Measurements from ENCODE around the gene UCHL5.
A peak's percentile ranks its signal among the peaks of the same experiment; 100 is the strongest.

Gene UCHL5, protein sequence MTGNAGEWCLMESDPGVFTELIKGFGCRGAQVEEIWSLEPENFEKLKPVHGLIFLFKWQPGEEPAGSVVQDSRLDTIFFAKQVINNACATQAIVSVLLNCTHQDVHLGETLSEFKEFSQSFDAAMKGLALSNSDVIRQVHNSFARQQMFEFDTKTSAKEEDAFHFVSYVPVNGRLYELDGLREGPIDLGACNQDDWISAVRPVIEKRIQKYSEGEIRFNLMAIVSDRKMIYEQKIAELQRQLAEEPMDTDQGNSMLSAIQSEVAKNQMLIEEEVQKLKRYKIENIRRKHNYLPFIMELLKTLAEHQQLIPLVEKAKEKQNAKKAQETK

GRCh38 chr1:193059282-193060114 lies at the start of gene UCHL5, which contains the start of gene RO60:
TSS of gene UCHL5 (minus strand) at chr1:193059360. CDS start at chr1:193059260, 100 bp downstream.
TSS of gene RO60 (plus strand) at chr1:193059612. CDS start at chr1:193069055, 9,443 bp downstream.
- DNase-seq = peak; percentile 80 to 95

GRCh38 chr1:193108471-193108870 lies 49.3 kb upstream of the UCHL5 start:
- no peak for DNase-seq

DNA sequence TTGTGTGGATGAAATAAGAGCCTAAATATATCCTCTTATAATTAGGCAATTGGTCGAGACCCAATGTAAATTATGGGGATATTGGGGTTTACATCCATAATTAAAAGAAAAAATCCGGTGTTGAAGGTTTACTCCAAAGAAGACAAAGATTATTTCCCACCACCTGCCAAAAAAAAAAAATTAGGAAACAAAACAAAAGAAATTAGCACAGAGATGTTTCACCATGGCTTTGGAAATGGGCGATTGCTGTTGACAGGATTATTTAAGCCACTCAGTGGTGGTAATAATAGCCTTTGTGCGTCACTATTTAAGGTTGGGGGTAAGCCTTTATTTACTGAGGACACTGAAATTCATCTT lies 46.6 kb upstream of the UCHL5 start:
- DNase-seq = no peak

GRCh38 chr1:193104907-193105820 lies 46.0 kb upstream of the UCHL5 start, which contains the start of gene GLRX2:
TSS of gene GLRX2 (minus strand) at chr1:193105414. CDS start at chr1:193105382, 32 bp downstream.
- peak; percentile 62 to 72 for DNase-seq

DNA sequence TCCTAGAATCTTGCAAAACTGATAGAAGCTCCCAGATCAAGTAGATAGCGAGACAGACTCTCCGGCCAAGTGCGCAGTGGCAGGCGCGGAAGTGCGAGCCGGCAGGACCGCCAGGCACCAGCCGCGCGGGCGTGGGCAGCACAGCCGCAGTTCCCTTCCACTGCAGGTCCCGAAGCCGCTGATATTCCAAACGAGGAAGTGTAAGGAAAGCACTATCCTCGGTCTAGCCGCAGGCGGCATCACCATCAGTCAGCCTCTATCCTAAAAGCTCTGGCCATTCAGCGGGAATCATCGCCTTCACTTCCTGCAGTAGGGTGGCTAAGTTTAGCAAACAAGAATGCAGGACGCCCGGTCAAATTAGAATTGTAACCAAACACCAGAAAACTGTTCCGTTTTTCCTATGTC lies 45.3 kb upstream of the UCHL5 start:
- DNase-seq = peak in 1 of 2 donors; percentile 42

DNA sequence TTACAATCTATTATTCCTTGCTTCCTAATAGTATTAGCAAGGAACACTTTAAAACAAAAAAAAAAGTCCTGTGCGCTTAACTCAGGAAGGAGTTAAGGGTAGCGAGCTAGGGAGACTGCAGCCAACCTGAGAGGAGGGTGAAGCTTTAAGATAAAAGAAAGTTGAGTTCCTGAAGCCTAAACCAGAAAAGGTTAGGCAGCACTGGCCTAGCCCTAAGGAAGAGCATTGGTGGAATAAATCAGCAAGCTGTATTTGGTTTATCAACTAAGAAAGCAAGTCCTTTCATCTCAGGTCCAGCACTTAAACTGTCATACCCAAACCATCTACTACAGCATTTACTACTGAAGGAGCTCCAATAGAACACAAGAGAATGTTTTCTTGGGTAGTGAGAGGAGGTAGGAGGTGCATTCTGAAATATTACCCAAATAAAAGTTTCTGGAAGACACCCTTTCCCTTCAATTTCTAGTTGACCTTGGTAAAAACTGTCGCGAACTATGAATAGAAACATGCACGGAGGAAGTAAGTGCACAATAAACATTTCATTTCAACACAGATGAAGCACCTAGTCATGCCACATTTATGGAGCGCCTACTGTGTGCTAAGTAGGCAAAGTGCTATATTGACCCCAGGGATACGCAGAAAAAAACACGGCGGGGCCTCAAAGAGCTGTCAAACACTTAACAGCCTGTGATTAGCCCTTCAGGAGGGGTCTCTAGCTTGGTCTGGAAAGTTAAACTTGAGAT lies 44.8 kb upstream of the UCHL5 start:
- DNase-seq = no peak

- no peak for DNase-seq
These were observed 43.5 kb upstream of the UCHL5 start for GRCh38 chr1:193102662-193103061.

DNA sequence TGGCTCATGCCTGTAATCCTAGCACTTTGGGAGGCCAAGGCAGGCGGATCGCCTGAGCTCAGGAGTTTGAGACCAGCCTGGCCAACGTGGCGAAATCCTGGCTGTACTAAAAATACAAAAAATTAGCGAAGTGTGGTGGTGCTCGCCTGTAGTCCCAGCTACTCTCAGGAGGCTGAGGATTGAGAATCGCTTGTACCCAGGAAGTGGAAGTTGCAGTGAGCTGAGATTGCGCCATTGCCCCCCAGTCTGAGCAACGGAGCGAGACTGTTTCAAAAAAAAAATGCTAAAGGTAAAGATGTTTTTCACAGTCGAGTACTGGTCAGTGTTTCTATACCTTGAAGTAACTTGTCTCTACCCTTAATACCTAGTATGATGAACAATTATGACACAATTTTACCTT lies 35.0 kb upstream of the UCHL5 start:
- no peak for DNase-seq

DNA sequence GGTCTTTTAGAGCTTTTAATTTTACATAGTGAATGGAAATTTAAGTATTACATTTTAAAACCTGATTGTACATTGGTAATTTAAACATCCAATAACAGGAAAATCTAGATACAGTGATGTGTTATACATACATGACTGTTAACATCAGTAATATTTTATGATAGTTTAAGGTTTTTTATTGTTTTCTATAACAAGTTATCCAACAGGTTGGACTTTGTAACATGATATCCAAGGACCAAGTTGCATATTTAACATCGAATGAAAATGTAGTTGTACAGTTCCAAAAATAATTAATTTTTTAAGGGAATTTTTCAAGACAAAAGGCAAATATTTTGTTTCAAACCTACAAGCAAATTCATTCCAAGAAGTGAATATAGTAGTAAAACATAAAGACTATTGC lies 31.7 kb upstream of the UCHL5 start:
- no peak for DNase-seq

- no peak for DNase-seq
These were observed 28.7 kb upstream of the UCHL5 start for GRCh38 chr1:193087893-193088292.

DNA sequence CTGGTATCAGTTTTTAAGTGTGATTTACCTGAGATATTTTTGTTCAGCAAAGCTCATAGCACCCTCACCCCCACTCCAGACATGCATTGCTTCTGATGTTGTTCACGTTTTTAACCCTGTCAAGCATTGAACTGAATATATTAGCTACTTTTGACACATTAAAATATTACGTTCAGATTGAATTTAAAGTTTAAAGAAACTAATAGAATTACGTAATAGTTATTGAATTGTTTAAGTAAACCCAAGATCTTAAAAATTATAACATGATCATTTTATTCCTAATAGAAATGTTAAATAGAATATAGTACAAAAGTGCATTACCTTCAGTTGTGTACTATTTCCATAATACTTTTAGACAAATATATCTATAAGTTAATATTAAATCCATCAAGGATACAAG lies 27.2 kb upstream of the UCHL5 start:
- DNase-seq = no peak

- DNase-seq = no peak
These were observed 26.1 kb upstream of the UCHL5 start for GRCh38 chr1:193085263-193085662.

DNA sequence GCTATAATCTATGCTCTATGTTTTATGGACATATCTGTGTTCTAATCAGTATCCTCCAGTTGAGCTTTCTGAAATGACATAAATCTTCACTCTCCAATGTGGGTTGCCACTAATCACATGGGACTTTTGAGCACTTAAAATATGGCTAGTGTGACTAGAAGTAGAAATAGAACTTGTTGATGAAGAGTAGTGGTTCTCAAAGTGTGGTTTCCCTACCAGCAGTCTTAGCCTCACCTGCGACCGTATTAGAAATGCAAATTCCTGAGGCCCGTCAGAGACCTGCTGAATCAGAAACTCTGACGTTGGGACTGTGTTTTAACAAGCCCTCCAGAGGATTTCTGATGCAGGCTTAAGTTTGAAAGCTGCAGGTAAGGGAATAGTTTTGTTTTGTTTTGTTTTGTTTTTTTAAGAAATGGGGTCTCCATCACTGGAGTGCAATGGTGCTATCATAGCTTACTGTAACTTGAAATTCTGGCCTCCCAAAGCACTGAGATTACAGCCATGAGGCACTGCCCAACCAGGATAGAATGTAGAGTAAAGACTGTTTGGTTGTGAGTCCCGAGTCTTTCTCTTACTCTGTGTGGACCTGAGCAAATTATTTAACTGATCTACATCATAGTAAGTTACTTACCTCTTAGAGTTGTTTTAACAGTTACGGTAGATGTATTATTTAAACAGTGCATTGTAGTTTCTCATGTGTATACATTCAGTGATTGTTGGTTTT lies 24.4 kb upstream of the UCHL5 start:
- DNase-seq = no peak

GRCh38 chr1:193079187-193079586 lies 20.0 kb upstream of the UCHL5 start:
- DNase-seq = no peak

DNA sequence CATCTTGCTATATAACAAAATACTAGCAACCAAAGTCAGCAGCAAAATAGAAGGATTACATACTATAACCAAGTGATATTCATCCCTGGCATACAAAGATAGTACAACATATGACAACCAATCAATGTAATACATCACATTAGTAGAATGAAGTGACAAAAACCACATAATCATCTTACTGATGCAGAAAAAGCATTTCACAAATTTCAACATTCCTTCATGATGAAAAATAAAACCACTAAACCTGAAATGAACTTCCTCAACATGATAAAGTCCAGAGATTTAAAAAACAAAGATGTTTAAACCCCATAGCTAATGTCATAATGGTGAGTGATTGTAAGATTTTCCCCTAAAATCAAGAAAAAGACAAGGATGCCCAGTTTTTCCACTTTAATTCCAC lies 18.8 kb upstream of the UCHL5 start:
- DNase-seq = no peak

DNA sequence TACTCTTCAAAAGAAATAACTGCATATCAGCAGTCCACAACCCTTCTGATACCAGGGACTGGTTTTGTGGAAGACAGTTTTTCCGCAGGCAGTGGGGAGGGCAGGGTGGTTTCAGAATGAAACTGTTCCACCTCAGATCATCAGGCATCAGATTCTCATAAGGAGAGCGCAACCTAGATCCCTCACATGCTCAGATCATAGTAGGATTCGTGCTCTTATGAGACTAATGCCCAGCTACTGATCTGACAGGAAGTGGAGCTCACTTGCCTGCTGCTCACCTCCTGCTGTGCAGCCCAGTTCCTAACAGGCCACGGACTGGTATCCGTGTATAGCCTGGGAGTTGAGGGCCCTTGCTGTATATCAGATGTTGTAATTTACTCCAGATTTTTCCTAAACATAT lies 11.8 kb upstream of the UCHL5 start:
- no peak for DNase-seq

DNA sequence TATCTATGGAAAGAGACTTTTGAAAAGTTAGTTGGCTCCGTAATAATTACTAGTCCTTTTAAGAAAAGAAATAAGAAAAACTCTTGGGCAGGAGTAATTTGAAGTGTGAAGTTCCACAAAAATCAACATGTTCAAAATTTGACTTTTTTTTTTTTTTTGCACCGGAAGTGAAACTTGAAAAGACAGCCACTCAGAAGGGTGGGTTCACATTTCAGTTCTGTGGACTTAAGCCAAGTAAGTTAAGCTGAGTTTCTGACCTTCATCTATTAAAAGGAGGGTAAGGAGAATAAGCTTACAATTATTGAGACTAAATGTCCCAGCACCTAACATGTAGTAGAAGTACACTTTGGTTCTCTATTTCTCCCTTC lies 11.2 kb upstream of the UCHL5 start:
- DNase-seq = no peak

- no peak for DNase-seq
These were observed 10.7 kb upstream of the UCHL5 start for GRCh38 chr1:193069748-193070385.

DNA sequence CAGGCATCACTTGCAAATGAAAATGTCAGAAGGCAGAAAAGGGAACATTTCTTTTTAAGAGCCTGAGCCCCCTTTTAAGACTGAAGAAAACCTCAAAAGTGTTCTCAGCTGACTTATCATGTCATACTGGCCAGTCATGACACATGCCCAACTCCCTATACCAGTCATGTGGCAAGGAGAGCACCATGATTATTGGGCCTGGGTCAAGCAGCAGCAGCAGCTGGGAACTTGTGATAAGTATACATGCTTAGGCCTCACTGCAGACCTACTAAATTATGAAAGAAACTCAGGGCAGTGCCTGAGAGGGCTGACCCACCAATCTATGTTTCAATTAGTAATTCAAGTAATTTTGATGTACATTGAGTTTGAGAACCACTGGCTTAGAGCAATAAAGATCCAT lies 8.9 kb upstream of the UCHL5 start:
- DNase-seq = no peak

DNA sequence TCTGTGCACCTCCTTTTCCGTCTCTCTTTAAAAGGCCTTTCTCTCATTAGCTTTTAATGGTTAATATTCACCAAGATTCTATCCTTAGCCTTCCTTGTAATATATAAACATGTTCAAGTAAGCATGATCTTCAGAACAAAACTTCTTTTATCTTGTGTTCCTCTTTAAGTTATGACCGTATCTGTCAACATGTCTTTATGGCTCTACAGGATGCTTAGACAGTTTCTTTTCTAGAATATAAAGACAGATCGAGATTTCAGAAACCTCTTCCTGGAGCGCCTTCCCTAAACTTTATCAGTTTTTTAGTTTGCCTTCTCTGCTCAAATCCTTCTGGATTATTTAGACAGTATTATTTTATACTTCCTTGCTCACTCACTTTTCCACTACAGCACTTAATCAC lies 7.4 kb upstream of the UCHL5 start:
- no peak for DNase-seq

DNA sequence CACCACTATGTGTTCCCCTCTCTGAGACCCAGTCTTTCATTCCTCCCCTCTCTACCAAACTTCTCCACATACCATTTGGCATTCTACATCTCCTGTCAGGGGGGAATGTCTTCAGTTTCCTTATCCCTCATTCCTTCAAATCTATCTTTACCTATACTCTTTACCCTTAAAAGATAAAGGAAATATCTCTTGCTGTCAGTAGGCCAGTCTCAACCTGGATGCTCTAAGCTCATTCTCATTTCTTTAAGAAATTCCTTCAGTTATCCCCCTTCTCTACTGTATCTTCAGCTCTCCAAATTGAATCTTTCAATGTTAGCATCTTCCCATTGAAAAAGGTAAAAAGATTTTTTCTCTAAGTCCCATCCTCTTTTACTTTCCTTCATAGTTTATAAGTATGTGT lies 6.8 kb upstream of the UCHL5 start:
- no peak for DNase-seq
